HG03571 (cell line): ENCODE measurements around the gene LRIG1.

Source experiments
- ATAC-seq: cut with Tn5 transposase; IDR thresholded peaks from one replicate; pipeline ENCODE4 v1.9.1; 2021; ENCODE audit not compliant: unreplicated experiment

LRIG1 gene

DNA sequence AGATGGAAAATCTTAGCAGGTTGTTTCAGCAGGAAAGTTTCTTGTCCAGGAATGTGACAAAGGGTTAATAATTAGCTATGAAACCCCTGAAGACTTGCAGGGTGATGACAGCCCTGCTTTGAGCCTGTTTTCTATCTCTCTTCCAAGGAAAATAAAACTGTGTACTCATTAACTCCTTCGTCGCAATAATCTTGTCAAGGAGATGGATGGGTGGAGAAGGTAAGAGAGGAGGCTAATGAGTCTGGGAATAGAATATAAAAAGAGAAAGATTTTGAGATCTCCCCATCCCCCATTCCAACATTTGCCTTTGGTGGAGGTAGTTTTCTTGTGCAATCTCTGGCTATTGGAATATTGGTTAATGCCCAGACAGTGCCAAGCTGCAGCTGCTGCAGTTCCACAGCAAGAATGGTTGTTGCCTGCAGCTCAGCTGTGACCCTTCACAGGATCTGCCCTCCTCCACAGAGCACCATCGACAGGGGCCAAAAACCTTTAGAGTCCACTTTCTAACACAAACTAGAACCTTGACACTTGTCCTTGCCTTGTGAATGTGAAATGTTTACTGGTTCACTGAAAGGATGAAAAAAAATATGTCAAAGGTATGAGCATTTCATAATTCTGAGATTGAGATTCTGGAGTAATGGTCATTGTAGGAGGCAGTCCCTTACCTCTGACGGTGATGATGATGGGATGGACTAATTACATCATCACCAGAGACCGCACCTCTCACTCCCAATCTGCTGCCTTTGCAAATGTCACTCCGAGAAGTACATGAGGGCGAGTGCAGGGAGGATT lies 4.2 kb upstream of the LRIG1 start:
- no peak for ATAC-seq

DNA sequence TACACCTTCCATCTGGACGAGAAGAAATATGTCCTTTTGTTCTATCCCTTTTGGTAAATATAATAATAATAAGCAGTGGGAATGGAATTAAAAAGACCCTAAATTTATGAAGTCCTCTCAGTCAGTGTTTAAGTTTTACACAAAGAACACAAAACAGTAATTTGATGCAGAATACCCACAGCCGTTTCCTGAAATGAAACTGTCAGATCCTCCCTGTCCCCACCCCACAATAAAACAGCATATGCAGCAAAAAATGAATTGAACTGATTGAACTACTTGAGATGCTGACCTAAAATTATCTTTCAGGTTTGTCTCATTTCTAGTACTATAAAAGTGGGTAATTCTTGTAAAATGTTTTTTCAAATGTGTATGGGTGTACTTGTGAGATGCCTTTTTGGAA lies 2.2 kb upstream of the LRIG1 start:
- ATAC-seq, result no peak

DNA sequence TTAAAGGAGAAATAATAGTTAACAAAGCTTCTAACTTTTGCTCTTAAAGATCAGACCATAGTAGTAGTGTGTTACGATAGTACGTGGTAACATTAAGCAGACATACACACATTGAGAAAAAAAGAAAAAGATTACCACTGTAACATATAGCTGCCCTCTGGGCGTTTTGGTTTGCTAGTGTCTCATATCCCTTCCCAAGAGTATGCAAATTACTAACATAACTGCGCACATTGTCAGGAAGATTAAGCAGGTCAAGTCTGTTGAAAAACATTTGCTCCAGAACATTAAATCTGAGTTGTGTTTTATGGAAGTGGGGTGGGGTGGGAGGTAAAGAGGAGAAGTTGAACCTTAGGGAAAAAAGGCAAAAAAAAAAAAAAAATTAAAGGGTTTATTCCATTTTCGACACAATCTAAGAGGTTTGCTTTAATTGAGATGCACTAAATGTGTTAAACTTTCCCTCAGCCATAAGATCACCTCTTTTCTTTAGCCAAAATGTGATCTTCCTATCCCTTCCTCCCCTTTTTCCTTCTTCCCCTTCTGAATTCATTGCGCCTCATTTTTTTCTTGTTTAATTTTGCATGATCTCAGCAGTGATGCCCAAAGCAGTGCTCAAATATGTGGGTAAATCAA lies 1.5 kb upstream of the LRIG1 start:
- ATAC-seq, result no peak

DNA sequence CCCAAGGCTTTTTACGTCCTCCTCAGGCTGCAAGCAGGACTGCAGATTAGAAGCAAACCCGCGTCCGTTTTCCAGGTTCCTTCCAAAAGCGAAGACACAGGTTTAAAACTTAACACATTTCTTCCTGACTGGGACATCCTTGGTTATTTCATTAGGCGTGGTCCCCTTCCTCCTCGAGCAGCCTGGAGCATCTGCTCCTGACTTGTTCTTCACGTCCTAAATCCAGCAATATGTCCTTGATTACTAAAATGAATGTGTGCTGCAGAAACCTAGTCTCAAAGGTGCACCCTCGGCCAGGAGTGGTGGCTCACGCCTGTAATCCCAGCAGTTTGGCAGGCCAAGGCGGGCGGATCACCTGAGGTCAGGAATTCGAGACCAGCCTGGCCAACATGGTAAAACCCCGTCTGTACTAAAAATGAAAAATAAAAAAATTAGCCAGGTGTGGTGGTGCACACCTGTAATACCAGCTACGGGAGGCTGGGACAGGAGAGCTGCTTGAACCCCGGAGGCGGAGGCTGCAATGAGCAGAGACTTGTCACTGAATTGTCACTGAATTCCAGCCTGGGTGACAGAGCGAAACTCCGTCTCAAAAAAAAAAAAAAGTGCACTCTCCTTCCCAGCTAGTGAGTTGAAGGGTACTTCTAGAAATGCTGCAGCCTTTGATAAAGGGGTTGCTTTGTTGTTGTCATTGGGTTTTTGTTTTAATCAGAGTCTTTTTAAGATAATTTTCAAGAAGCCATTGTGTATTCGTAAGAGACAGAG lies 842 bp upstream of the LRIG1 start:
- no peak for ATAC-seq

DNA sequence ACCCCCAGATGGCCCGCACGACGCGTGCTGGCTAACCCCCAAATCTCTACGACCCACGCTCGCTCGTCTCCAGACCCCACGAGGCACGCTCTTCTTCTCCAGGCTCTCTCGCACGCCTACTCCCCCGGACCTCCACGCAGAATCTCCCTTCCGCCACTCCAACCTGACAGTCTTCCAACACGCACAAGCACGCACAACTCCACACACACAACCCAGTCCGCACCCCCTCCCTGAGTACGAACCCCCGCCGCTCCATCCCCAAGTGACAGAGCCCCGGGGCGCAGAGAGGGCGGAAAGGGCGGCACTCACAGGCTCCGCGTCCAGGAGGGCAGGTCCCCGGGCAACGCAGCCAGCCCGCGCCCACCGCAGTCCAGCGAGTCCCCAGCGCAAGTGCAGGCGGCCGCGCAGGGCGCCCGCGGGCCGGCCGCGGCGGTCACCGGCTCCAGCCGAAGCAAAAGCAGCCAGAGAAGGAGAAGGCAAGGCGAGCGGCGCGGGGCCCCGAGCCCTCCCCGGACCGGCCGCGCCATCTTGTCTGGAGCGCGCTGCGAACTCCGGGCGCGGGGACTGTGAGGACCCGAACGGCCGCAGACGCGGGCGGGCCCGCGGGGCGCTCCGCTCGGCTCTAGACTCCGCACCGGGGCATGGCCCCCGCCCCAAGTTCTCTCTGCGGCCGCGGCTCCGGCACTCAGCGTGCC lies 794 bp downstream of the LRIG1 start:
- ATAC-seq, result peak; percentile 15

DNA sequence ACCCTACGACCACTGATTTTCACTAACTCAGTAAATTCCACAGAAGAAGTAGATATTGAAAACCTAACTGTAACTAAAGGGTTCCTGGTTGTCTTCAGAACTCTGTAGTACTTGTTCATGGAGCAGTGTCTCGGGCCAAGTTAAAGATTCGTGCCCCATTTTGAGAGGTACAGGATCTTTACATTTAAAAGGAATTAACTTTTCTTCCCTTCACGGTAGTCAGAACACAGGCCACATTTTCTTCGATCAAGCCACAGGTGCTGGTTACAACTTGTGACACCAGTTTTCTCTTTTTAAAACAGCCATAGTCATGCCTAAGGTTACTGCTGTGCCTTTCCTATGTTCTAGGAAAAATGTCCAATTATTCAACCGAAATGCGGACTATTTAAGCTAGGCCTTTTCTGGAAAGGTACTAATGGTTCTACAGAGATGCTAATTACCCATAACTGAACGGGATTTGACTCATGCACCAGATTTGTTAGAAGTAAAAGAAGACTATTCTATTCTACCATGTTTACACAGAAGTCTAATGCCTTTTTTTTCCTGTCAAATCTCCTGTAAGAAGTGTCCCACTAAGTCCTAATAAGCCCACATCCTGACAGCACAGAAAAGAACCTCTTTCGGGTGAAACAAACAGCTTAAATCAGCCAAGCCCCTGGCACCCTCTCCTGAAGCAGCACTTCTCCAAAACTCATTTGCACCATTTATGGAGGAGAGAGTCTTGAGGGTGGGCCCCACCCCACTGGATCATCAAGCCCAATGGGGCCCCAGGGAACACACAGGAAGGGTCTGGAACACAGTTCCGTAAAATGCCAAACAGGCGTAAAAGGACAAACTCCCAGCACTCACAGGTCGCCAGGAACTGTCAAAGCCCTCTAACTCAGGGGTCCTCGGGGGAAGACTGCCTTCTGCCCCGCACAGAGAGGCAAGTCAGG lies 1.9 kb downstream of the LRIG1 start:
- no peak for ATAC-seq

DNA sequence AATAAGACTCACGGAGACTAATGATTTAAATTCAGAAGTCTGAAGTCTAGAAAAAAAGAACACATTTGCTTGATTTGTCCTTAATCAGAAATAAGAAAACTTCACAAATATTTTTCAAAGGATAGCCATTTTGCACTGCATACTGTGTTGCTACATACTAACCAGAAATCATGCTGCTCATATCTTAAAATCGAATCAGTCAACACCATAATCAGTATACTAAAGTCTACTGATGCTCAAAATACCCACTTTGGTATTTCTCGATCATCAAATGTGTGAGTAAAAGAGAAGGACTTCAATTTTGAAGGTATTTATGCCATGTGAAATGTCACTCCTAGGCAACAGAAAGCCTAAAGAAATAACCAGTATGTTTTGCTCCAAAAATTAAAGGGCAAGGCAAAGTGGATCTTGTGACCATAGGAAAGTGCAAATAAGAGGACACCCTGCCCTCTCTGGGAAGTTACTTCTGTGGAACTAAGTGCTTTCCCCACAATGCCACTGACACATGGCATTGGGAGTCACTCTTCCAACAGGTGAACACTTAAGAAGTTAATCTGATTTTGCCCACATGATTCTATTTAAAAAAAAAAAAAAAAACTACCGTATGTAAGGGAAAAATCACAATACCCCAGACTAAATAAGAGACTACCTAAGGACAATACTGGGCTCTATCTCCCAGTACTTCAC lies 2.7 kb downstream of the LRIG1 start:
- ATAC-seq, result no peak

DNA sequence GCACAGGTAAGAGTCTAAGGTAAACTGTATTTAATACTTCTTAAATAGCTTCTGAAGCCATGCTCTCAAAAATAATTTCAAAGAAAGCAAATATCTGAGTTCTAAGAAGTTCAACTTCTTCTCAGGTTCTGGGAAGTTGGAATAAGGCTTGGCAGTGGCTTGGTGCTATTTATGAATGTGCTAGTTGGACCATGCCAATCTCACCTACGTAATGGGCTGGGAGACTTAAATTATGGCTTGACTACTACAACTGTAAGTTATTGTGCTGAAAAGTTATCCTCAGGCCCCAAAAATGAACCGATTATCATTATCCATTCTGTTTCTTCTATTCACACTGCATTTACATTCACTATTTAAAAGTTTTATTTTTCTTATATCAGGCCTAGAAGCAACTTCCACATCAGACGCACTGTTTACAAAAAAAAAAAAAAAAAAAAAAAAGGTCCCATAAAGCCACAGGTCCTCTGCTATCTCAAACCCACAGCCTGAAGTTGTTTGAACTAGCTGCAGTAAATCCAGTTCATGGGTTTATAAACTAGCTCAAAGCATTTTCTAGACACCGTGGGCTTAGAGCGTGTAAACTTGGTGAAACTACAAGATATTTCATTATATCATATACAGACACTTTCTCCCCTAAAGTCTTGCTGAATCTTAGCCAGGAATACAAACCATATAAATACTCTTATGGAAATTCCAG lies 3.4 kb downstream of the LRIG1 start:
- no peak for ATAC-seq

DNA sequence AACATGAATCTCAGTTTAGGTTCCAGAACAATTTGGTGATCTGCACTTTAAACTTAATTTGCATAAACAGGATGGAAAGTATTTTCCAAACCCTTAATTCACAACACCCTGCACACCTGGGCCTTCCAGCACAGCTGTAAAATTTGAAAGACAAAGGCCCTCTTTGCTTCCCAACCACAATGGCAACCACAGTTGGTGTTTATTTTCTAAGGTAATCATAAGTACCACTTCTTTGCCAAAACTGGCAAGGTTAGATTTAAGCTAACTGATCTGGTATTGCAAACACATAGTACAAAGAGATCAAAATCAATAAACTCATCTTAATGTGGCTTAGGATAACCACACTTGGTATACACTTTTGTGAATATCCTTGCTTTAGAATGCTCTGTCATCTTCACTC lies 4.1 kb downstream of the LRIG1 start:
- ATAC-seq, result no peak

DNA sequence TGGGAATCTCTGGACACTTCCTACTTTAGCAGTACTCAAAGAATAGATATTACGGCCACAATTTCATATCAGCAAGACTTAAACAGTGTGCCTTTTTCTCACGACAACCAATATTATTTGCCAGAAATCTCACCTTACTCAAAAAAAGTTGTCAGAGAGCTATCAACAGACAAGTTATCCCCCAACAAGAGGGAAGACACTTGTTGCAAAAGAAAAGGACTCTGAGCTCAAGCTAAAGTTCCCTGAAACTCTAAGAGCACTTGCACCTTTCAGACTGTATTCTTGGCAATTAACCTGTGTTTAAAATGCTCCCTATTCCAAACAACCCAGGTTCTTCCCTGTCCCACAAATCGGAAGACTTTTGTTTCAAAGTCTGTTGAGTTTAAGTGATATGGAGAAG lies 4.5 kb downstream of the LRIG1 start:
- no peak for ATAC-seq

DNA sequence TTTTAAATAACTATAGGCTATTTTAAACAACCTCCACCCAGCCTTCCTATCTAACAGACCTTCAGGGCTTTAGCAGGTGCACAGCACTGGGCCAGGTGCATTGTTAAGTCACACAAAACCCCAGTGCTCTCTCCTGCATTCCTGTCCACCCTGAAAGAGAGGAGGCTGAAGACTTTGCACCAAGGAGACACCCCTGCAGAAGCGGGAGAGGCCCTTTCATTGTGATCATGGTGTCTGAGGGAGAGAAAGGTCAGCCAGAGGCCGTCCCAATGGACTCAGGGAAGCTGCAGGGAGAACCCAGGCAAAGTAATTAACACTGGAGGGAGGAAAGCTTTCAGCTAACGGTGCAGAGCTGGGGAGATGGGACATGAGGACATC lies 5.2 kb downstream of the LRIG1 start:
- no peak for ATAC-seq

DNA sequence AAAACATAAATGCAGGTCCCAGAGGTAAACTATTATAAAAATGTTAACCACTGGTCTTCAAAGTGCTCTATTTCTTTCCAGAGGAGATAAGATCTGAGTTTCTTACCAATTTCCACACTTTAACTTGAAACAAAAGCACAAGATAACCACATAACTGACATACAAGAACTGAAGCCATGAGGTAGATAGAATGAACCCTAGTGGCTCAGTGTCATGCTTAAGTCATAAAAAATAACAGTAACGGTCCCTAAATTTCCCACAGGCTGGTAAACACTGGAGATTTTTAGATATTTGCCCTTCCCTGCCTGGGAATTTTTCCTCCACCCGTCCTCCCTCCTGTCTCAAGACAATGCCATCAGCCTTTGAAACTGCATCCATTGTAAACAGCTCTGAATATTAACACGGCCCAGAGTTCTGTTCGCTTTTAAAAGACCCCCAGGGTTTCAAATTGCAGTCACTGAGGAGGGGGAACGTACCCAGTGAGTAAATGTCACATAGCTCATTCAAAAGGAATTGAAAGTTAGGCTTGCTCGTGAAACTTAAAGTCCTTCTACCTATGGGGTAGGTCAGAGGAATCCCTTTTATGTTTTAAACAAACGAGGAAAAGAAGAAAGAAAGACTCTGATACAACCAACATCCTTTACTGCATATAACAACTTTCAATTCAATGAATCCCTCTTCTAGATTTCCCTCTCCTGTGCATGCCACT lies 5.7 kb downstream of the LRIG1 start:
- no peak for ATAC-seq

DNA sequence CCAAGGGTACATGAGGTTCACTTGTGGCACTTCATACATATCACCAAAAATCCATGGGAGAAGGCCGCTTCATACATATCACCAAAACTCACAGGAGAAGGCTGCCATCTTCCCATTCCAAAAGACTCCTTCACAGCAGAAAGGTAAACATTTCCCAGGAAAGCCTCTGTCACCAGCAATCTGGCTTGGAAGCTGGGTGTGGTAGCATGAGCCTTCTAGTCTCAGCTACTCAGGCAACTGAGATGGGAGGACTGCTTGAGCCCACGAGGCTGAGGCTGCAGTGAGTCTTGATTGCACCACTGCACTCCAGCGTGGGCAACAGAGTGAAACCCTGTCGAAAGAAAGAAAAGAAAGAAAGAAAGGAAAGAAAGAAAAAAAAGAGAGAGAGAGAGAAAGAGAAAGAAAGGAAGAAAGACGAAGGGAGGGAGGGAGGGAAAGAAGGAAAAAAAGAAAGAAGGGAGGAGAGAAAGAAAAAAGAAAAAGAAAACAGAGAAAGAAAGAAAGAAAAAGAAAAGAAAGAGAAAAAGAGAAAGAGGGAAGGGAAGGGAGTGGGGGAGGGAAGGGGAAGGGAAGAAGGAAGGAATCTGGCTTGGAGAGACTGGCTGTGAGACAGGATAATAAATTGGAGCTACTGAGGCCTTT lies 7.2 kb downstream of the LRIG1 start:
- ATAC-seq, result no peak

DNA sequence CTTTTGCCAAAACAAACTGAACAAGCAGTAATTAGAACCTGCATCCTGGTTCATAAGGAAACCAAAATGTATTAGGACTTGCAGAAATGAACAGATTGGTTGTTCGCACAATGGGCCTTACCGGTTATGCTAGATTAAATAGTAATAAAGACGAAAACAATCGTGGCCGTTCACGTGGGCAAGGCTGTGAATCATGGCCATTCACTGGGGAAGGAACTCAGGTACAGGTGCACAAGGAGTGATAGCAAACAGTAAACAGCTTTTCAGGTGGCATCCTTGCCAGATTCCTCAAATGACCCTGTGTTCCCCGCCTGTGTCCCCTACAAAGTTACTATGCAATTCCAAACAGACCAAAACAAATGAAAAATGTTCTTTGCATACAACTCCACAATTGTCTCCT lies 8.2 kb downstream of the LRIG1 start:
- no peak for ATAC-seq

DNA sequence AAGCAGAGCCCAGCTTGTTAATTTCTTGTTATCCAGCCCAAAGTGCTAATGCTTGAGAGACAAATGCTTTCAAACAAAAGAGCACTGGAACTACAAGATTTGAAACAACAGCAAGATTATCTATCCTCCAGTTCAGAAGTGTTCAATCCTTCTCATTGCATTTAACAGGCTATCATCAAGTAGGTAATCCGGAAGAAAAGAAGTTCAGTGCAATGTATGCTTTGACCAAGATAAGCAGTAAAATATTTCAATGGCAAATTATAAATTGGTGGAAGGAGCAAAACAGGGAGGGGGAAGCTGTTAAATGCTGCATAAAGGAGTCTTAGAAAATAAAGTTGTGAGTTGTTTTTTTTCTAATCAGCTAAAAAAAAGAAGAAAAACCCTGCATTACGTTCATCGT lies 8.8 kb downstream of the LRIG1 start:
- no peak for ATAC-seq

DNA sequence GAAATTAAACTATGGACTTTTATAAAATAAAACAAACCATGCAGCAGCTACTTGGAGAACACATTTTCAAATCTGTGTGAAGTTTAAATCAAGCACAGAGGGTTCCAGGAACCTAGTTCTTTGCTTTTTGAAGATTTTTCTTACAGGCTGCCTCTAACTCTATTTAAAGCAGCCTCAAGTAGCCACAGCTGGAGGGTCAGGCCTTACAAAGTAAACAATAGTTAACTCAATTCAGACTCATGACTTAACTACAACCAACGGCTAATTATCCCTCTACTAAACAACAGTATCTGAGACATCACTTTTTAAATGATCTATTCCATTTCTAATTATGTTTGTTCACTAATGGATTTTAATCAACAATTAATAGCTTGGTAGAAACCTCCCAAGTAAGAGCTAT lies 9.8 kb downstream of the LRIG1 start:
- ATAC-seq, result no peak

DNA sequence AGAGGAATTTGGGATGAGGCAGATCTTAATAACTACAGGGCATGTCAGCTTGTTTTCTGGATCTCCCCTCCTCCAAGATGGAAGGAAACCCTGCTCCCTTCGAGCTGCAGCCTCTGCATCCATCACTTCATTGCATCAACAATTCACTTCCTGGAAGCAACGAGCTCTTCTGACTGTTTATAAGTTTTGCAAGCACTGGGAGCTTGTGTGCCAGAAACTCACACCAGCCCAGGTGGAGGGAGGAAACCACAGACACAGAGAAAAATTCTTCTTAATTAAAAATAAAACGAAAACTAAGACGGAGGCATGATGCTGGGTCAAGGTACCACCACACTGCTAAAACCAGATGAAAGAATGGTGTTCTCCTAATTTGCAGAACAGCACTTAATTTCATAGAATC lies 10.6 kb downstream of the LRIG1 start:
- peak; percentile 51 for ATAC-seq

DNA sequence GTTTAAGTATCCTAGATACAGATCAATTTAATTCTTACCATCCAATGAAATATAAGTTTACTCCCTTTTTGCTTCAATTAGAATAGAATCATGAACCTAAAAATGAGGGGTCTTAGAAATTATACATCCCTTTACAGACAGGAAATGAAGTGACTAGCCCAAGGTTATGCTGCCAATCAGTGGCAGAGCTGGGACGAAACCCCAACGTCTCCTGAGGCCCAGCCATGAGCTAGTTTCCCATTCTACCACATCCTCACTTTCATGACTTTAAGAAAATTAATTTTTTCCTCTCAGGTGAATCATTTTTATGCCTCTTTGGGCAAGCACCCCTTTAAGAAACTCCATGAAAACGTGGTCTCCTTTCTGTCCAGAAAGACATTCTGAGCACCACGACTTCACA lies 11.2 kb downstream of the LRIG1 start:
- no peak for ATAC-seq
